Caco-2 (cell line): ENCODE data around the gene MROH7. TPM values are rescaled to one million over a fixed set of nuclear protein-coding genes. Genes with fewer than 3 reads are reported as not detected.

Source experiments
- BruUV-seq: library from RNA; stranded (reverse); fragments of 400-500 nt; replicated peaks from 2 replicates; lab custom pipeline; 2021; lab: Mats Ljungman, UMichigan
- CTCF ChIA-PET: fragments of 300-600 bp; sonication (Branson Sonifier 250); formaldehyde crosslinking; loops from one replicate; lab custom pipeline; 2022; ENCODE audit warnings: antibody characterized with exemption; lab: Charles Lee
- POLR2A ChIA-PET: fragments of 300-600 bp; sonication (Branson Sonifier 250); formaldehyde crosslinking; loops from one replicate; lab custom pipeline; 2022; ENCODE audit warnings: antibody characterized with exemption; lab: Charles Lee
- DNase-seq, 2 experiments: peaks; one replicate each; pipeline versions ENCODE4 v3.0.0 to v3.0.0-alpha.2; 2020 to 2022
- H3K27me3 ChIP-seq: replicated peaks from 2 replicates; pipeline ENCODE4 v1.6.0; 2011; ENCODE audit warnings: low read length; ENCODE audit not compliant: control insufficient read depth, insufficient read depth
- H3K36me3 ChIP-seq: 2 replicates; pipeline ENCODE4 v1.5.1; 2011; ENCODE audit warnings: low read length; ENCODE audit not compliant: control insufficient read depth, insufficient read depth
- H3K4me1 ChIP-seq: fragments of 250-450 bp; sonication (Bioruptor Pico); 2 replicates; pipeline ENCODE4 v1.5.1; 2020; ENCODE audit warnings: mild to moderate bottlenecking
- H3K4me3 ChIP-seq: 2 replicates; pipeline ENCODE4 v1.5.1; 2011; ENCODE audit warnings: low read depth, mild to moderate bottlenecking, control low read depth, low read length
- H3K9me3 ChIP-seq: fragments of 250-450 bp; sonication (Bioruptor Pico); 2 replicates; pipeline ENCODE4 v1.5.1; 2020; ENCODE audit warnings: mild to moderate bottlenecking, moderate library complexity
- H3K27ac Mint-ChIP-seq: one replicate; pipeline ENCODE4 v1.8.0; 2022; ENCODE audit warnings: mixed read lengths; ENCODE audit not compliant: unreplicated experiment
- H3K27me3 Mint-ChIP-seq: one replicate; pipeline ENCODE4 v1.8.0; 2022; ENCODE audit warnings: mixed read lengths; ENCODE audit not compliant: insufficient read depth, unreplicated experiment
- H3K36me3 Mint-ChIP-seq: one replicate; pipeline ENCODE4 v1.8.0; 2022; ENCODE audit warnings: mild to moderate bottlenecking, mixed read lengths; ENCODE audit not compliant: insufficient read depth, unreplicated experiment
- H3K4me1 Mint-ChIP-seq: one replicate; pipeline ENCODE4 v1.8.0; 2022; ENCODE audit warnings: low read depth, mixed read lengths; ENCODE audit not compliant: unreplicated experiment
- H3K4me3 Mint-ChIP-seq: one replicate; pipeline ENCODE4 v1.8.0; 2022; ENCODE audit warnings: mild to moderate bottlenecking, moderate library complexity, mixed read lengths; ENCODE audit not compliant: unreplicated experiment
- H3K9me3 Mint-ChIP-seq: one replicate; pipeline ENCODE4 v1.8.0; 2022; ENCODE audit warnings: mixed read lengths; ENCODE audit not compliant: unreplicated experiment
- CTCF ChIP-seq, 2 experiments: fragments of 200-600 bp in 1 of 2; IDR thresholded peaks; 1 replicate in 1 of 2; 2 replicates in 1 of 2; pipeline versions ENCODE4 v1.5.1 to v1.8.0; 2011 to 2022; ENCODE audit warnings: antibody characterized with exemption in 1 of 2, control low read depth in 1 of 2, inconsistent platforms in 1 of 2, low read depth in 1 of 2, low read length in 1 of 2, mild to moderate bottlenecking in 1 of 2, moderate library complexity in 1 of 2; ENCODE audit not compliant: insufficient read depth in 1 of 2, severe bottlenecking in 1 of 2, unreplicated experiment in 1 of 2
- intact Hi-C: fragments of 100-400 bp; cut with micrococcal nuclease; formaldehyde crosslinking; loops from one replicate; pipeline ENCODE4 v1.10.0; 2022; ENCODE audit not compliant: unreplicated experiment
- total RNA-seq: library from RNA; stranded (reverse); gene quantifications from 2 replicates; pipeline ENCODE4 v1.2.3, GENCODE V29; 2022

MROH7 gene
- total RNA-seq, 1 experiment from 2014 or later, result not detected

DNA sequence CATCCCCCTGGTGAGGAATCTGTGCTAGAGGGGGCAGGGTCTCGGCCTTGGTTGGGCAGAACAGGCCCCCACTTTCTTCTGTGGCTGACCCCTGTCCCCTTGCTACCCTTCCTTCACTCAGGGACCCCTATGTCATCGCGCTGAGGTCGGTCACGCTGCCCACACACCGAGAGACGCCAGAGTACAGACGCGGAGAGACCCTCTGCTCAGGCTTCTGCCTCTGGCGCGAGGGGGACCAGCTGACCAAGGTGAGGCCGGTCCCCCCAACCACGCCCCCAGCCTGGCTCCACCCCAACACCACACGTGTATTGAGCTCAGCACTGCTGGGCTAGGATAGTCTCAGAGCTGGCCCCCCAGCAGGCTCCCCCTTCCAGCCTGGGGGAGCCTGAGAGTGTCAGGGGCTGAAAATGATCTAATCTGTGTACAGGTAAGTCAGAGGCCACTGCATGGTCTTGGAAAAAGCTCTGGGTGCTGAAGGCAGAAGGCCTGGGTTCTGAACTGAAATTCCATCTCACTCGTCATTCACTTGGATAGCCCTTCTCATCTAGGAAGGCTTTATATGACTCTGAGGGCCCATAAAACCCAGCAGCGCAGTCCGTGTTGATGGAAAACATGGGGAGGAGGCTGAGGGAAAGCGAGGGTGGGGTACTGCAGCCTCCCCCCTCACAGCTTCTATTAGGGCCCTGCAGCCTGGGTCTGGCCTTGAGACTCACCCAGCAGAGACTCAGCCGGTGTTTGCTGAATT lies 33.6 kb upstream of the MROH7 start:
- Histone ChIP-seq H3K4me1 (no peaks in the 10 kb centered on the region), H3K27me3 (no peaks in the 10 kb centered on the region), H3K9me3 (no peaks in the 10 kb centered on the region), H3K4me3 (no peak overlapping the region), H3K36me3 (no peaks in the 10 kb centered on the region)
- Mint-ChIP-seq H3K27ac (no peak overlapping the region), H3K36me3 (peaks cover 5% of the 10 kb centered on the region), H3K27me3 (no peaks in the 10 kb centered on the region), H3K4me3 (no peak overlapping the region), H3K4me1 (no peaks in the 10 kb centered on the region), H3K9me3 (no peaks in the 10 kb centered on the region)
- no peak for DNase-seq
- intact Hi-C loops, result no loop called here
- TF ChIP-seq CTCF (IDR thresholded peaks at IDR 0.05; ENCODE audit: insufficient read depth in 1 of 2, low read depth in 1 of 2, low read length in 1 of 2, severe bottlenecking in 1 of 2, unreplicated experiment in 1 of 2), result no peak
- BruUV-seq, result no TSS peak
- ChIA-PET CTCF (no interaction called here), POLR2A (no interaction called here)

DNA sequence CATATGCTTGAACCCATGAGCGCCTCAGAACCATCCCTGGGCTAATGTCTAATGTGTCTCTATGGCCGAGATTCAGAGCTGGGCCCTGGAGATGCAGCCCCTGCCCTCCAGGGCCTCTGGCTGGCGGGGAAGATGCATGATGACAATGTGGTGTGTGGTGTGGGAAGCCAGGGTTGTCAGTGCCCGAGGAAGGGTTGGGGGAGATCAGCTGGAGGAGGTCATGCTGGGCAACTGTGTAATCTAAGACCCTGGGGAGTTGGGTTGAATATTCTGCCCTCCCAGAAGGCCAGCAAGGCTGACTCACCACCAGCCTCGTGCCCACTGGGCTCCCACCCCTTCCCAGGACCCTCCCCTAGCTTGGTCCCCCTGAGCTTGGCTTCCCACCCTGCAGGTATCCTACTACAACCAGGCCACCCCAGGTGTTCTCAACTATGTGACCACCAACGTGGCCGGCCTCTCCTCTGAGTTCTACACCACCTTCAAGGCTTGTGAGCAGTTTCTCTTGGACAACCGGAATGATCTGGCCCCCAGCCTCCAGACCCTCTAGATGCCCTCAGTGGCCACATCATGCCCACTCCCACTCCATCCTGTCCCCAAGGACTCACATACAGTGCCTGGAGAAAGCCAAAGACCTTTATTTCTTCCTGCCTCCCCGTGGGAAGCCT lies 32.9 kb upstream of the MROH7 start:
- H3K36me3 ChIP-seq, result no peaks in the 10 kb centered on the region
- intact Hi-C loops, result no loop called here
- no peak for TF ChIP-seq CTCF (IDR thresholded peaks at IDR 0.05; ENCODE audit: insufficient read depth in 1 of 2, low read depth in 1 of 2, low read length in 1 of 2, severe bottlenecking in 1 of 2, unreplicated experiment in 1 of 2)
- Mint-ChIP-seq H3K4me3 (no peak overlapping the region), H3K9me3 (no peaks in the 10 kb centered on the region), H3K27me3 (no peaks in the 10 kb centered on the region), H3K36me3 (peaks cover 5% of the 10 kb centered on the region), H3K4me1 (no peaks in the 10 kb centered on the region), H3K27ac (no peak overlapping the region)
- BruUV-seq, result no TSS peak
- POLR2A ChIA-PET, result no interaction called here
- H3K4me3 ChIP-seq, result no peak overlapping the region
- no peak for DNase-seq
- H3K4me1 ChIP-seq, result no peaks in the 10 kb centered on the region; the same call in 1 of the 2 replicates
- CTCF ChIA-PET, result no interaction called here
- H3K9me3 ChIP-seq, result no peaks in the 10 kb centered on the region
- H3K27me3 ChIP-seq, result no peaks in the 10 kb centered on the region

DNA sequence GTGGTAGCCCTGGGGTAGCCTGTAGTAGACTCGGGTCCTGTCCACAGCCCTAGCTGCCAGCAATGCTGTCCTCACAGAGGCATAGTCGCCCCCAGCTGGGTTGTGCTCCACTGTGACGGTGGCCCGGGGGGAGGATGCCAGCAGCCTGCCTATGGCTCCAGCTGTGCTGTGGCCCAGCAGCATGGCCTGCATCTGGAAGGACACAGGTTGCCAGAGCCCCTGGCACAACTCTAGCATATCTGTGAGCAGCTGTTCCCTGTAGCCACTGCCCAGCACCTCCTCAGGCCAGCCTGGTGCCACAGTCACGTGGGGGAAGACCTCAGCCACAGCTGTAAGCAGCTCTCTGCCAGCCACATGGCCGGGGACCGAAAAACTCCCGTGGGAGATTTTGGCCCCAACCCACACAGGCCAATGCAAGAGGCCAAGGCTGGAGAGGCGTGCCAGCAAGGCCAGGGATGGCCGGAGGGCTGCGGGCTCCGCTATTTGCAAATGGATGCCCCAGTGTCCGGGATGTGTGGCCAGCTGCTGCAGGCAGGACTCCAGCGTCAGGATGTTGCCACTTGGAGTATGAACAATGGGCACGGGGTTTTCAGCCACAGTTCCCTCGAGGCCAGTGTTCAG lies 32.2 kb upstream of the MROH7 start:
- no peaks in the 10 kb centered on the region for H3K9me3 Mint-ChIP-seq
- no TSS peak for BruUV-seq
- H3K36me3 Mint-ChIP-seq, result peaks cover 4% of the 10 kb centered on the region
- H3K4me3 Mint-ChIP-seq, result no peak overlapping the region
- TF ChIP-seq CTCF (IDR thresholded peaks at IDR 0.05; ENCODE audit: insufficient read depth in 1 of 2, low read depth in 1 of 2, low read length in 1 of 2, severe bottlenecking in 1 of 2, unreplicated experiment in 1 of 2), result no peak
- H3K4me1 Mint-ChIP-seq, result peaks cover 6% of the 10 kb centered on the region
- intact Hi-C loops, result no loop called here
- ChIA-PET CTCF (no interaction called here), POLR2A (interaction anchor here (0.6 kb wide), 1 partner anchor 392 kb away, joined by 5 read pairs; no protein-coding TSS in a partner anchor)
- no peak for DNase-seq
- H3K36me3 ChIP-seq, result no peaks in the 10 kb centered on the region
- H3K4me3 ChIP-seq, result no peak overlapping the region
- H3K4me1 ChIP-seq, result peaks cover 7% of the 10 kb centered on the region
- H3K27me3 ChIP-seq, result no peaks in the 10 kb centered on the region
- no peak overlapping the region for H3K27ac Mint-ChIP-seq
- H3K9me3 ChIP-seq, result no peaks in the 10 kb centered on the region
- no peaks in the 10 kb centered on the region for H3K27me3 Mint-ChIP-seq
